Activated naive CD4-positive, alpha-beta T cell treated with anti-CD3 and anti-CD28 coated beads, Interleukin-2, amount 50 U/mL, for 16 hours (primary cell): ENCODE results near the gene NFIC.
"Not testable (repeated sequence)": the region's sequence is repeated elsewhere in the genome, so short reads cannot be mapped to it uniquely, and the experiment has no call there.

ENCODE experiments used
- DNase-seq: peaks from one replicate; pipeline ENCODE4 v3.0.0-alpha.2; 2020

The NFIC gene

DNA sequence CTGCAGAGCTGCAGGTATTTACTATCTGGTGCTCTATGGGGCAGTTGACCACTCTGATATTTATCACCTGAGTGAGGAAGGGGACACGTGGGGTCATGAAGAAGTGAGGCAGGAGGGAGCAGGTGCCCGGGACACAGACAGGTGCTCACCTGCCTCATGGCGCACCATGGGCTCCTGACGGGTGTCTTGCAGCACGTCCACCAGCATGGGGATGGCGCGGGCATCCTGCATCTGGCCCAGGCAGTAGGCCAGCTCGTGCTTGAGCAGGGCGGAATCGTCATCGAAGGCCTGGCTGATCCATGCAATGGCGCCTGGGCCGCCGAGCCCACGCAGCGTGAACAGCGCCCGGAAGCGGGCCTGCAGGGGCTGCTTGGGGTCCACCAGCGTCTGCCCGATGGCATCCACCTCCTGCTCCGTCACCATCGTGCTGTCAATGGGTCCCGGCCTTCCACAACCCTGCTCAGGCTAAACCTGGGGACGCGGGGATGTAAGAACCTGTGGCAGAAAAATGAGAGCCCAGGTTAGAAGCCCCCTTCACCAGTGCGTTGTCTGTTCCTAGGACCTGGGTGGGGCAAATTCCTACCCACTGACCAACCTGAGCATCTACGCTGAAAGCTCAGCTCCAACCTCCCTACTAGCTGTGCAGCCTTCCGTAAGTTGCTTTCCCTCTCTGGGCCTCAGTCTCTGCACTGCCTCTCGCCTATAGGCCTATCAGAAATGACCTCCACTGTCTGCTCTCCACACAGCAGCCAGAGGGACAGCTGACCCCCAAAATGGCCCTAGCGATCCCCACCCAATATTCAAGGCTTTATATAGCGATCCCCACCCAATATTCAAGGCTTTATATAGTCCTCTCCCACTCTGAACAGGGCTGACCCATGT, 130.2 kb downstream of the NFIC start:
- DNase-seq, result no peak

DNA sequence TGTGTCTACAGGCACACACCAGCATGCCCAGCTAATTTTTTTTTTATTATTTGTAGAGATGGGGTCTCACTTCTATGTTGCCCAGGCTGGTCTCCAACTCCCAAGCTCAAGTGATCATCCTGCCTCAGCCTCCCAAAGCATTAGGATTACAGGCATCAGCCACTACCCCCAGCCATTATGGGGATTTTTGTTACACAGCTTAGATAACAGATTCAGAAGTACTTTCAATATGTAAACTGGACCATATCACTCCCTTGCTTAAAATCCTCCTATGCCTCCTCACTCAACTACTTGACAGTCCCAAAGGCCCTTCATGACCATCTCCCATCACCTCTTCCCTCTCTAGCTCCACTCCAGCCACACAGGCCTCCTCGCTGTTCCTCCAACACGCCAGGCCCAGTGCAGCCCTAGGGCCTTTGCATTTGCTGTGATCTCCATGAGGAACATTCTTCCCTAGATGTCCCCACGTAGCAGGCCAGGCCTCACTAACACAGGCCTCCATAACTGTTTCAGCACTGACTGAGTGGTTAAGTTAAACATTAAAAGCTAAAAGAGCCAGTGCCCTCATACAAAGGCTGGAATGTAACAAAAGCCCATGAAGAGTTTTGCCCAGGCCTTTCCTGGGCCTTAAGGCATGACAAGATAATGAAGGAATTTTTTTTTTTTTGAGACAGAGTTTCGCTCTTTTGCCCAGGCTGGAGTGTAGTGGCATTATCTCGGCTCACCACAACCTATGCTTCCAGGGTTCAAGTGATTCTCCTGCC, 131.6 kb downstream of the NFIC start:
- DNase-seq, result no peak

DNA sequence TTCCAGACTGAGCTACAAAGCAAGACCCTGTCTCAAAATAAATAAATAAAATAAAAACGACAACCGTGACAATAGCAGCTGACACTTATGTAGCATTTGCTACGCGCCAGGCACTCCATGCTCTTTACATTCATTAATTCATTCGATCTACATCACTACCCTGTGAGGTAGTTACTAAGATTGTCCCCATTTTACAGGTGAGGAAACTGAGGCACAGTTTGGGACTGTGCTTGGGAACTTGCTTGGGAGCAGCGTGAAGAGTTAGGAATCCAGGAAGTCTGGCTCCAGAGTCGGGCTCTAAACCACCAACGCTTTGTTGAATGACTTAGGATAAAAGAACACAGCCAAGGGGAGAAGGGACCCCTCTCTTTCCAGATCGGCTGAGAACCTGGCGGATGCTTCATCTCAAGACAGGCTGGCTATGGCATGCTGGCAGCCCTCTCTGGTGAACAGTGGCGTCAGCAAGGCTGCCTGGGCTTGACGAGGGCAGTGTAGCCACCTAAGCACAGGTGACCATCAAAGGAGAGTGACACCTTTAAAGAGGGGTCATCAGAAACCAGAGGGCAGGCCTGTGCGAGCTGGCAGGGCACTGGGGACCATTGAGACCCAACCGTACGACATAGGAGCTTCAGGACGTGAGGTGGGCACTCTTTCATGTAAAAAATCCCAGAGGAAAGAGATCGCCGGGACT, 133.5 kb downstream of the NFIC start:
- no peak for DNase-seq

DNA sequence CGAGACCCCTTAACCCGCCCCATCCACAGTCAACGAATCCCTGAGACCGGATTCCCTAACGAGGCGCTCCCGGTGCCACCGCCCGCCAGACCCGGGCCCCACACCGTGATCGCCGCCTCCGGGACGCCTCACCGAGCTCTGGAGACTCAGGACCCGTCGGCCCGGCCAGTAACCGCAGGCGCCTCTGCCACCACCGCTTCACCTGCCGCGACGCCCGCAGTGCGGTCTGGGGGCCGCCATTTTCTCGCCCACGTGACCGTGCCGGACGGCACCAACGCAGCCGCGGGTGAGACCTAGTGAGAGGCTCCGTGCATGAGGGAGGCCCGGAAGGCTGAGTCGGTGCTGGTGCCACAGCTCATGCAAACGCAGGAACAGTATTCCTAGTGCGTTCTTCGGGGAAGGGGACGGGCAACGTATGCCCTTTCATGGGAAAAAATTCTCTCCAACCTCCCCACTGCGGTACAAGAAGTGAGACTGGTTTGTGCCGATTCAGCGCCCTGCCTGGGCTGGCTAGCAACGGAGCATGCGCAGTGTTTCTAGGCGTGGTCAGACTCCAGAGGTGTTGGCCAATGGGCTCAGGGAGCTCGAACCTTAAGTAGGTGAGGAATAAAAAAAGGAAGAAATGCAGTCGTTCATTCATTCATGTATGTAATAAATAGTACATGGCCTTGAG, 134.2 kb downstream of the NFIC start, which contains the start of gene DOHH:
TSS of gene DOHH (minus strand) at position 246 of the 673 bp plus-strand sequence. CDS start 3,860 bp downstream, outside the sequence.
- peak; percentile 97 for DNase-seq

DNA sequence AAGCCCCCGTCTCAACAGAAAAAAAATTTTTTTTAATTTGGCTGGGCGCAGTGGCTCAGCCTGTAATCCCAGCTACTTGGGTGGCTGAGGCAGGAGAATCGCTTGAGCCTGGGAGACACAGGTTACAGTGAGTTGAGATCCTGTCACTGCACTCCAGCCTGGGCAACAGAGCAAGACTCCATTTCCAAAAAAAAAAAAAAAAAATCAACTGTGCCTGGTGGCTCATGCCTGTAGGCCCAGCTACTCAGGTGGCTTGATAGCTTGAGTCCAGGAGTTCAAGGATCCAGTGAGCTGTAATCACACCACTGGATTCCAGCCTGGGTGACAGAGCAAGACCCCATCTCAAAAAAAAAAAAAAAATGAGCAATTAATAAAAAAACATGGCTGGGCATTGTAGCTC, 135.4 kb downstream of the NFIC start:
- DNase-seq, result no peak

DNA sequence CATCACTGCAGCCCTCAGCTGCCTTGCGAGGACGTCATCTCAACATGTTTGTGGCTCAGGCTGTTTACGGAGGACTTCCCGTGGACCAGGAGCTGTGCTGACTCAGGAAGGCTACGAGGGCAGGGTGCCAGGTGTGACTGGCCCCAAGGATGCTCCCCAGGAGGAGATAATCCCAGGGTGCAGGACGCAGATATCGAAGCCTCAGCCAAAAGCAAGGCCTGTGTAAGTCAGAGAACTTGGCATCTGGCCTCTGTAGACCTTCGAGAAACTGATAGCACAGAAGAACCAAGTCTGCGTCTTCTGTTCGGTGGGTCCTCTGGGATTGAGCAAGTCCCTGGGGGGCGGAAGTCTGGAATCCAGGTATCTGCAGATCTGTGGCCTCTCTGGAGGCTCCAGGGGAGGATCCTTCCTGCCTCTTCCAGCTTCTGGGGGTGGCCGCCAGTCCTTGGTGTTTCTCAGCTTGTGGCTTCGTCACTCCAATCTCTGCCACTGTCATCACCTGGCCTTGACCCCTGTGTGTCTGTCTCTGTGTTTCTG, 136.7 kb downstream of the NFIC start:
- DNase-seq, result no peak

DNA sequence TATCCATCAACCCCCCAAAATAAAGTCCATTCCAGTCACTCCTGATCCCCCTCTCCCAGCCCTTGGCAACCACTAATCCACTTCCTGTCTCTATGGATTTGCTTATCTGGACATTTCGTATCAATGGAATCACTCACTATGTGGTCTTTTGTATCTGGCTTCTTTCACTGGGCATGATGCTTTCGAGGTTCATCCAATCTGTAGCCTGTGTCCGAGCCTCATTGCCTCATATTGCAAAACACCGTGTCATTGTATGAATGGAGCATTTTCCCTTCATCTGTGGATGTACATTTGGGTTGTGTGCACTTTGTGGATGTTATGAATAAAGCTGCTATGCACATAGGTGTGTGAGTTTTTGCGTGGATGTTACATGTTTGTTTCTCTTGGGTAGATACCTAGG, 138.4 kb downstream of the NFIC start:
- DNase-seq, result no peak

DNA sequence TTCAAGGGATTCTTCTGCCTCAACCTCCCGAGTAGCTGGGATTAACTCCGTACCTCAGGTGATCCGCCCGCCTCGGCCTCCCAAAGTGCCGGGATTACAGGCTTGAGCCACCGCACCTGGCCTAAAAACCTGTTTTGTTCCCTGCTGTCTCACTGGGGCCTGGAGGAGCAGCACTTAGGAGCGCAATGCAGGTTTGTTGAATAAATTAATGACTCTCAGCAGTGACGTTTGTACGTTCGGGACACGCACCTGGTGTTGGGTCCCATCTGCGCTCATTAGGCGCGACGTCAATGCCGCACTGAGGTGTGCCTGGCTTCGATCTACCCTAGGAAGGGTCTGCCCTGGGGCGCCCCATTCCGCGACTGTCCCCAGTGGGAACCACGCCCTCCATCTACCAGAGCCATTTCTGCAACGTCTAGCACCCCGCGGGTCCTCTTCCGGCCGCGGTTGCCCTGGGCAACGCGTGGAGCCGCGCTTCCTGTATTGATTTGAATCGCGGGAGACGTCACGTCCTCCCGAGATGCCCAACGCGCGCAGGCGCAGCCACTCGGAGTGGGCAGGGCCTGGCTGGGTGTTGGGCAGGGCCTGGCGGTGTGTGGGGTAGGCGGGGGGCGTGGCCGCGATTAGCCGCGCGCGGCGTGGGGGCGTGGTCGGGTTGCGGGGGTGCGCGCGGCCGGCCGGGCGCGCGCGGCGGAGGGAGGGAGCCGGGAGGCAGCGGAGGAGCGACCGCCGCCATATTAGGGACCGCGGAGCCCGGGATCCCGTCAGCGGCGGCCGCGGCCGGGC, 139.4 kb downstream of the NFIC start, which contains the start of gene FZR1:
TSS of gene FZR1 (plus strand) at position 714 of the 786 bp plus-strand sequence. CDS start 16,679 bp downstream, outside the sequence.
- peak; percentile 99 for DNase-seq

DNA sequence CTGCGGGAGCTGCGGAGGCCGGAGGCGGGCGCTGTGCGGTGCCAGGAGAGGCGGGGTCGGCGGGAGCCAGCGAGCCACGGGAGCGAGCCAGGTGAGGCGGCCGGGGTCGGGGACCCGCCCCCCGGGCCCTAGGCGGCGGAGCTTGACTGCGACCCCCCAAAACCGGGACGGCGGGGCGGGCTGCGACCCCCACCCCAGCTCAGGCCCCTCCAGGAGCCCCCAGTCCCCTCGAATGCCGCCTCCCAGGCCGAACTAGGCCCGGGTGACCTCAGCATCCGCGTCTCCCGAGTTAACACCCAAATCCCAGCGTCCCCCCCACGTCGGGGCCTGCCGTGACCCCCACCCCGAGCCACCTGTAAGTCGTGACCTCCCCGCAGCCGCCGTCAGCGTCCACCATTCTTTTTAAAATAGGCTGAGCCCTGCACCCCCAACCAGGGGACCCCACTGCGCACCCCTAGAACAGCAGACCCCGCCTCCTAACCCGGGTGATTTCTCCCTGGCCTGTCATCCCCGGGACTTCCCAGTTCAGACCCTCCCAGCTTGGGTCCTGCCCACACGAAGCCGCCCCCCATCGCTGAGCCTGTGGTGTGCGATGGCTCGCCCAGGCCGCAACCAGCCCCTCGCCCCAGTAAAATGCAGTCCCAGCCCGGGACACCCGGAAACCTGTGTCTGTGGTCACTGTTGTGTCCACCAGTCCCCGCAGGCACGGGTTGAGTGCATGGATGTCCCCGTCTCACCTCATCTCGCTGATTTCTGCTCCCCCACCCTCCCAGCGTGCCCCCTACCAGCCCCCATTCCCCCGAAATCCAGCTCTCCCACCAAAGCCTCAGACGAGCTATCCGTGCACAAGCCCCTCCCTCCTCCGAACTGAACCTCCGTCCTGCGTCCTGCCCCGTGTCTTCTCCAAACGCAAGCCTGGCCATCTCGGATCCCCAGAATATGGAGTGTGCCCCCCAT, 140.3 kb downstream of the NFIC start:
- no peak for DNase-seq

DNA sequence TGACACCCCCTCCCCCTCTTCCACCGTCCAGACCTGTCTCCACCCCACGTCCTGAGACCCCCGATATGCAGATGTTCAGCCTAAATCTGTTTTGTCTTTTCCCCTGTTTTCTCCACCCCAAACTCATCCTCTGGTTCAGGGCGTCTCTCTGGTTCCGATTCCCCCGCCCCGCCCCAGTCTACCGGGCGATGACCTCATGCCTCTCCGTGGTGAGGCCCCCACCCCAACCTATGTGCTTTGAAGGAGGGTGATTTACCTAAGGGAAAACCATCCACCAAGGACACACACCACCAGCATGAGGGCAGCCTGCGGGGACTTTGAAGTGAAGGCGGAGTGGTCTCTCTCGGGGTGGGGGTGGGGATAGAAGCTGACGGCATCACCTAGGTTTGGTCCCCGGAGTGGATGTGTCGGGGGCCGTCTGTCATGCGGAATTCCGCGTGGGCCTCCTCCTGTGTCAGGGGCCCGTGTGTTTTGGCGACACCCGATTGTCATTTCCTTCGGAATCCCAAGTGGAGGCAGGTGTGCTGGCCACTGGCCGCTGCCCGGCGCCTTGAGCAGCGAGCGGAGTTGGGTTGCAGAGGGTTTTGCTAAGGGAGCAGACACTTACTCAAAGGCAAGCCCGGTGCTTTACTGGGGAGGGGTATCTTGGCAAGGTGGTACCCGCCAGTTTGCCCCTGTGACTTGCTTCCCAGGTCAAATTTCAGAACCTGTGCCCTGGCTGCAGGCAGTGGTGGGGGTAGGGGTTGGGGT, 141.2 kb downstream of the NFIC start:
- peak; percentile 54 for DNase-seq

DNA sequence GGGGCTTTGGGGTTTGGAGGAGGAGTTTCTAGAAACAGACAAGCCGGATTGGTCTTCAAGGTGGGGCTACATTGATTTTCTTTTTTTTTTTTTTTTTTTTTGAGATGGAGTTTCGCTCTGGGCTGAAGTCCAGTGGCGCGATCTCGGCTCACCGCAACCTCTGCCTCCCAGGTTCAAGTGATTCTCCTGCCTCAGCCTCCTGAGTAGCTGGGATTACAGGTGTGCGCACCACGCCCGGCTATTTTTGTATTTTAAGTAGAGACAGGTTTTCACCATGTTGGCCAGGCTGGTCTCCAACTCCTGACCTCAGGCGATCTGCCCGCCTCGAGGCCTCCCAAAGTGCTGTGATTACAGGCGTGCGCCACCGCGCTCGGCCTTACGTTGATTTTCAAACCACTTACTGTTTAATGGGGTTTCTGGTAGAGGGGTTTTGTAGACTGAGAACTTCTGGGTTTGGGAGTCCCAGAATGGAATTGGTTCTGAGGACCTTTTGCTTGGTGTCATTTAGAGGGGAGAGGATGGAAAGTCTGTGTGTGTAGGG, 141.8 kb downstream of the NFIC start:
- not testable (repeated sequence) for DNase-seq

DNA sequence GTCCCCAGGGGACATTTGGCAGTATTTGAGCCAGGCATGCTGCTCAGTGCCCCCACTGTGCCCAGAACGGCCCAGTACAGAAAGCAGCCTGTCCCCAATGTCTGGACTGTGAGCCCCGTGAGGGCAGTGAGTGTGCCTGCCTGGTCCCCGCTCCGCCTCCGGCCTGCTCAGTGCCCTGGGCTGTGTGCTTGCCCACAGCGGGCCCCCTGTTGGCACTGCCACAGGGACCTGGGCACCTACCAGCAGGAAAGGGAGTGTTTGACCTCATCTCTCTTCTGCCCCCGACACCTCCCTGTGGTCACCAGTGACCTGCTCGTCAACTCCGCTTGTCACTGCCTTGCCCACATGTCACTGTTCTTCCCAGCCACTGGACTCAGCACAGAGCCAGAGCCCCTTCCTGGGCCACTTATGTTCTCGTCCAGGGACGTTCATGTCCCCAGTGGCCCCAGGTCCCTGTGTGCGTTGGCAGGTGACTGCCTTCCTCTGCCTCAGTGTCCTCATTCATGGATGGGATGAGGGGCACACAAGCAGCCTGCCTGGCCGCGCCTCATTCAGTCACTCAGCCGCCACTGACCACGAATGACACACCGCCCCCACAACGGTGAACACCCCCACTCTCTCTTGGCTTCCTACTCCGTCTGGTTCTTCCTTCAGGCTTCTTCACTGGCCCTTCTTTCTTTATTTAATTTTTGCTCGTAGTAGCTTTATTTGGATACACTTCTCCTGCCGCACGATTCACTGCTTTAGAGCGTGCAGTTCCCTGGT, 142.6 kb downstream of the NFIC start:
- DNase-seq, result no peak

DNA sequence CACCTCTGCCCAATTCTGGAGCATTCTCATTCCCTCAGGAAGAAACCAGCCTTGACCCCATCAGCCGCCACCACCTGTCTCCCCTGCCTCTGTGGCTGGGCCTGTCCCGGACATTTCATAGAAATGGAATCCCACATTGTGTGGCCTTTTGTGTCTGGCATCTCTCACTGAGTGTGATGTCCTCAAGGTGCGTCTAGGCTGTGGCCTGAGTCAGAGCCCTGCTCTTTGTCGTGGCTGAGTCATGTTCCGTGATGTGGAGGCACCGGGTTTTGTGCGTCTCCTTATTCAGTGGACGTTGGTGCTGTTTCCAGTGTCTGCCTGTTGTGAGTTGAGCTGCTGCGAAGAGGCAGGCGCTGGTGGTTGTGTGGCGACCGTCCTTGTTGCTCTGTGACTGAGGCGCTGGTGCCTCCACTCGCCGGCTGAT, 143.2 kb downstream of the NFIC start:
- DNase-seq, result no peak

DNA sequence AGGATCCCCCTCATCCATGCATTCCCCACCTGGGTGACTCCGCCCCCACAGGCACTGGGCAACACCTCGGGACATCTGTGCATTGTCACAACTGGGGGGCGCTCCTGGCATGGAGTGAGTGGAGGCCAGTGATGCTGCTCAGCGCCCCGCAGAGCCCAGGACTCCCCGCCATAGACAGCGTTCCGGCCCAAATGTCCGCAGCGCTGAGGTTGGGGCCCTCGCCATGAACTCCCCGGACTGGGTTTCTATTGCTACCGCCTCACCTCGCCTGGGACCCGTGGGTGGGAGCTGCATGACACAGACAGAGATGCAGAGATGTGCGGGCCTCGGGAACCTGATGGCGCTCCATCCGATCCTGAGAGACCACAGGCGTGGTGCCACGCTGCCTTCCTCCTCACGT, 144.3 kb downstream of the NFIC start:
- no peak for DNase-seq

DNA sequence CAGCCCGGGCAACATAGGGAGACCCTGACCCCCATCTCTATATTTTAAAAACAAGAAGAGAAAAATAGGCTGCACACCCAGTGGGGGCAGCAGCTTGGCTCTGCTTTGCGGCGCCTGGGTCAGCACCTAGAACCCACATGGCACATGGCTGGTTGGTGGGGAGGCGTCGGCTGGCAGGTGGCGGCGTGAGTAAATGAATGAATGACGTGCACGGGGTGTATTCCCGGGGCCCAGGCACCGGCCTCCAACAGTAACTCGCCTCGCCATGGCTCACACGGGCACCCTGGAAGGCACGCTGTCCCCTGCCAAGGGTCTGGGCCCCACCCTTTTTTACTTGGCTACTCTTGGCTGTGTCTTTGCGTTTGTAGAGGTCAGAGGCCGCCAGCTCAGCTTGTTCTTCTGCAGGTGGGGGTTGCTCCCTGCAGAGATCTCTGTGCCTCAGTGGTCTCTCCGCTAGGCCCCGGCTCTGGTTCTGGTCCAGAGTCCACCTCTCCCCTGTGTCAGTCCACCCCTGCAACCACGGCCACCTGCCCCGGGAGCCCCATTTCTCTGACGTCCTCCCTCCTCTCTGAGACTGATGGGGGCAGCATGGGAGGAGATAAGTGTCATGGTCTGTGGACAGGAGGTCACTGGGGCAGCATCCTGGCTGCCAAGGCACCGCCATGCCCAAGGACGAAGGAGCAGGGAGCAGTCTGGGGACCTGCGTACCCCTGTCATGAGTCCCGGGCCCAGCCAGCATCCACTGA, 145.3 kb downstream of the NFIC start:
- no peak for DNase-seq

DNA sequence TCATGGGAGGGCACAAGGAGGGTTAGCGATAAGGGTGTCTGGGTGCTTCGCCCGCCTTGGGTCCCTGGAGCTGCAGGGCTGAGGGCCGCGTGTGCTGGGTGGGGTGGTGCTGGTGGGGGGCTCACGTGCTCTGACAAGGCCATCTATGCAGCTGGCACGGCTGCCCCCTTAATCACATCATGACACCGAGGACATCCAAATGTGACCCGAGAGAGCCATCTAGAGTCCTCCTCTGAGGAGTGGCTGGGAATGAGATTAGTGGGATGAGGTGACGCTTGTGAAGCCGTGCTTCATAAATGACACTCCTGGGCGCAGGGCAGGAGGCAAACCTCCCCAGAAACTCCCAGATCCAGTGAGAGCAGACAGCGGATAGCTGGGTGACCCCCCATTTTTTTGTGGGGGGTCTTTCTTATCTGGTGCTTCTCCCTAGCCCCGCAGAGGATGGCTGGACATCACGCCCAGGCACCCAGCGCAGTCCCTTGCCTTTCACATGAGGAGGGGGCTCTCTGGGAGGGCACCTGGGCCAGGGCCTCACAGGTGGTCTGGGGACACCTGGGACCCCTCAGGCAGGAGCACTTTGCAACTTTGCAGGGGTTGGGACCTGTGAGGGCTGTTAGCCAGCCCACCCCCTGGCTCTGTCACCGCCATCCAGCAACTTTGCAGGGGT, 146.3 kb downstream of the NFIC start:
- no peak for DNase-seq
